Measurements from ENCODE around the gene HID1.
"Not testable (repeated sequence)": the region's sequence is repeated elsewhere in the genome, so short reads cannot be mapped to it uniquely, and the experiment has no call there.

The HID1 gene

GRCh38 chr17:74907012-74907411, 65.5 kb downstream of the HID1 start:
- peaks cover 7% of the 10 kb centered on the region for H3K4me1 ChIP-seq (ENCODE audit: insufficient read depth, insufficient read length)
- TF ChIP-seq ZNF274 (IDR thresholded peaks at IDR 0.05; ENCODE audit: low read depth, low read length), result no peak
- no peak overlapping the region for H3K4me3 ChIP-seq (ENCODE audit: insufficient read length, low read depth)
- H3K9me3 ChIP-seq (ENCODE audit: insufficient read depth, low read length), result peaks cover 10% of the 10 kb centered on the region; the same call in 1 of the 2 replicates
- H3K27me3 ChIP-seq (ENCODE audit: insufficient read depth, insufficient read length), result no peaks in the 10 kb centered on the region
- no peak for DNase-seq (ENCODE audit: low read depth, low spot score)
- no peak overlapping the region for H3K9ac ChIP-seq (ENCODE audit: insufficient read length, low read depth)
- no peaks in the 10 kb centered on the region for H3K36me3 ChIP-seq (ENCODE audit: insufficient read depth, insufficient read length, low read length)

GRCh38 chr17:74906214-74906793, 66.3 kb downstream of the HID1 start:
- H3K36me3 ChIP-seq (ENCODE audit: insufficient read depth, insufficient read length, low read length); H3K4me3 ChIP-seq (ENCODE audit: insufficient read length, low read depth); H3K27me3 ChIP-seq (ENCODE audit: insufficient read depth, insufficient read length); DNase-seq (ENCODE audit: low read depth, low spot score); H3K9me3 ChIP-seq (ENCODE audit: insufficient read depth, low read length); H3K4me1 ChIP-seq (ENCODE audit: insufficient read depth, insufficient read length); H3K9ac ChIP-seq (ENCODE audit: insufficient read length, low read depth): not testable (repeated sequence)

- TF ChIP-seq YY1 (IDR thresholded peaks at IDR 0.05; ENCODE audit: insufficient read depth, insufficient read length), result no peak
- no peak for TF ChIP-seq SUZ12 (IDR thresholded peaks at IDR 0.05; ENCODE audit: extremely low read depth, insufficient read depth, insufficient read length)
- no peak for TF ChIP-seq ZNF274 (IDR thresholded peaks at IDR 0.05; ENCODE audit: low read depth, low read length)
- H3K9me3 ChIP-seq (ENCODE audit: insufficient read depth, low read length), result peaks cover 10% of the 10 kb centered on the region; the same call in 1 of the 2 replicates
- H3K4me3 ChIP-seq (ENCODE audit: insufficient read length, low read depth), result no peak overlapping the region
- peaks cover 7% of the 10 kb centered on the region for H3K4me1 ChIP-seq (ENCODE audit: insufficient read depth, insufficient read length)
- no peaks in the 10 kb centered on the region for H3K36me3 ChIP-seq (ENCODE audit: insufficient read depth, insufficient read length, low read length)
- H3K27me3 ChIP-seq (ENCODE audit: insufficient read depth, insufficient read length), result no peaks in the 10 kb centered on the region
- no peak for DNase-seq (ENCODE audit: low read depth, low spot score)
- H3K9ac ChIP-seq (ENCODE audit: insufficient read length, low read depth), result no peak overlapping the region
These were observed 67.7 kb downstream of the HID1 start for GRCh38 chr17:74904687-74905409.

- Histone ChIP-seq H3K9me3 (ENCODE audit: insufficient read depth, low read length) (peaks cover 10% of the 10 kb centered on the region; the same call in 1 of the 2 replicates), H3K9ac (ENCODE audit: insufficient read length, low read depth) (no peak overlapping the region), H3K4me3 (ENCODE audit: insufficient read length, low read depth) (no peak overlapping the region), H3K36me3 (ENCODE audit: insufficient read depth, insufficient read length, low read length) (no peaks in the 10 kb centered on the region), H3K27me3 (ENCODE audit: insufficient read depth, insufficient read length) (no peaks in the 10 kb centered on the region), H3K4me1 (ENCODE audit: insufficient read depth, insufficient read length) (peaks cover 7% of the 10 kb centered on the region)
- DNase-seq (ENCODE audit: low read depth, low spot score), result no peak
- TF ChIP-seq ZNF274 (IDR thresholded peaks at IDR 0.05; ENCODE audit: low read depth, low read length), result no peak
- TF ChIP-seq YY1 (IDR thresholded peaks at IDR 0.05; ENCODE audit: insufficient read depth, insufficient read length), result no peak
- TF ChIP-seq SUZ12 (IDR thresholded peaks at IDR 0.05; ENCODE audit: extremely low read depth, insufficient read depth, insufficient read length), result no peak
These were observed 68.9 kb downstream of the HID1 start for GRCh38 chr17:74903671-74904070.

- H3K9ac ChIP-seq (ENCODE audit: insufficient read length, low read depth), result no peak overlapping the region
- no peak for DNase-seq (ENCODE audit: low read depth, low spot score)
- no peaks in the 10 kb centered on the region for H3K27me3 ChIP-seq (ENCODE audit: insufficient read depth, insufficient read length)
- TF ChIP-seq SUZ12 (IDR thresholded peaks at IDR 0.05; ENCODE audit: extremely low read depth, insufficient read depth, insufficient read length) (no peak), ZNF274 (IDR thresholded peaks at IDR 0.05; ENCODE audit: low read depth, low read length) (no peak), YY1 (IDR thresholded peaks at IDR 0.05; ENCODE audit: insufficient read depth, insufficient read length) (no peak)
- peaks cover 7% of the 10 kb centered on the region for H3K4me1 ChIP-seq (ENCODE audit: insufficient read depth, insufficient read length)
- H3K9me3 ChIP-seq (ENCODE audit: insufficient read depth, low read length), result peaks cover 10% of the 10 kb centered on the region; the same call in 1 of the 2 replicates
- H3K36me3 ChIP-seq (ENCODE audit: insufficient read depth, insufficient read length, low read length), result no peaks in the 10 kb centered on the region
- H3K4me3 ChIP-seq (ENCODE audit: insufficient read length, low read depth), result no peak overlapping the region
These were observed 69.5 kb downstream of the HID1 start for GRCh38 chr17:74903034-74903433.

GRCh38 chr17:74901353-74902135, 71.0 kb downstream of the HID1 start:
- H3K9me3 ChIP-seq (ENCODE audit: insufficient read depth, low read length), result no peaks in the 10 kb centered on the region
- peaks cover 7% of the 10 kb centered on the region for H3K4me1 ChIP-seq (ENCODE audit: insufficient read depth, insufficient read length)
- H3K27me3 ChIP-seq (ENCODE audit: insufficient read depth, insufficient read length), result peaks cover 3% of the 10 kb centered on the region
- no peak overlapping the region for H3K9ac ChIP-seq (ENCODE audit: insufficient read length, low read depth)
- DNase-seq (ENCODE audit: low read depth, low spot score), result no peak
- no peak overlapping the region for H3K4me3 ChIP-seq (ENCODE audit: insufficient read length, low read depth)
- TF ChIP-seq SUZ12 (IDR thresholded peaks at IDR 0.05; ENCODE audit: extremely low read depth, insufficient read depth, insufficient read length), result no peak
- TF ChIP-seq ZNF274 (IDR thresholded peaks at IDR 0.05; ENCODE audit: low read depth, low read length), result no peak
- no peak for TF ChIP-seq YY1 (IDR thresholded peaks at IDR 0.05; ENCODE audit: insufficient read depth, insufficient read length)
- no peaks in the 10 kb centered on the region for H3K36me3 ChIP-seq (ENCODE audit: insufficient read depth, insufficient read length, low read length)
